Upper lobe of left lung (tissue), 4 donors: ENCODE measurements around the gene ENAH.

Experiments
- CTCF ChIP-seq, 6 experiments: fragments of 450-650 bp in 4 of 6; fragments of 200-600 bp in 2 of 6; sonication (generic) in 2 of 6; IDR thresholded peaks; one replicate each; pipeline ENCODE4 v1.5.1; 2016 to 2019; ENCODE audit warnings: antibody characterized with exemption in 6 of 6
- EP300 ChIP-seq, 4 donors: sonication (generic); formaldehyde crosslinking; IDR thresholded peaks; one replicate each; pipeline ENCODE4 v1.5.1; 2017; ENCODE audit warnings: antibody characterized with exemption in 4 of 4, control low read depth in 2 of 4
- POLR2A ChIP-seq, 4 donors: fragments of 450-650 bp; IDR thresholded peaks; one replicate each; pipeline ENCODE4 v1.5.1; 2016 to 2017; ENCODE audit warnings: antibody characterized with exemption in 4 of 4, mild to moderate bottlenecking in 2 of 4

GRCh38 chr1:225577241-225577640, 75.7 kb downstream of the ENAH start:
- TF ChIP-seq CTCF (IDR thresholded peaks at IDR 0.05) (no peak), POLR2A (IDR thresholded peaks at IDR 0.05) (no peak), EP300 (IDR thresholded peaks at IDR 0.05) (no peak)
